Measurements from ENCODE around the gene SPATA13.
A peak's percentile ranks its signal among the peaks of the same experiment; 100 is the strongest.
"Not testable (repeated sequence)": the region's sequence is repeated elsewhere in the genome, so short reads cannot be mapped to it uniquely, and the experiment has no call there.

SPATA13 gene

DNA sequence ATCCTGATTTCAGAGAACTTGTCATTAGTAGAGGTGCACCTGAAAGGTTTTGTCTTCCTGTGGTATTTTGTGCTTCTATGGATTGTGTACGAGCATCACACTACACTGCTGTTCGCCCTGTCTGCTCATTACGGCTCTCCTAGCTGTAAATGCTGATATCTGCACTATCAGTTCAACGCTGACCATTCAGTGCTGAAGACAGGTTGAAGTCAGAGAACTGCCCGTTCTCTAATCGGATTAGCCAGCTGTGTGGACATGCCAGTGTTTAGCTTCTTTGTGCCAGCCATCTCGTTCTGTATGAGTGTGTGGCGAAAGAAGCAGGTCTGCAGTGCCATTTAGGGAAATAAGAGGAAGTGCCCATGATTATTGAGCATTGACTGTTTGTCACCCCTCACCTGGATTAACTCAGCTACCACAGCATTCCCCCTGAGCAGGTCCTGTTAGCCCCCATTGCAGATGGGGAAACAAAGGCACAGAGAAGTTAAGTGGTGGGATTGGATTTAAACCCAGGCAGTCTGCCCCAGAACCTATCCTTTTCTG is 127.3 kb downstream of the SPATA13 start:
- no peak for DNase-seq

DNA sequence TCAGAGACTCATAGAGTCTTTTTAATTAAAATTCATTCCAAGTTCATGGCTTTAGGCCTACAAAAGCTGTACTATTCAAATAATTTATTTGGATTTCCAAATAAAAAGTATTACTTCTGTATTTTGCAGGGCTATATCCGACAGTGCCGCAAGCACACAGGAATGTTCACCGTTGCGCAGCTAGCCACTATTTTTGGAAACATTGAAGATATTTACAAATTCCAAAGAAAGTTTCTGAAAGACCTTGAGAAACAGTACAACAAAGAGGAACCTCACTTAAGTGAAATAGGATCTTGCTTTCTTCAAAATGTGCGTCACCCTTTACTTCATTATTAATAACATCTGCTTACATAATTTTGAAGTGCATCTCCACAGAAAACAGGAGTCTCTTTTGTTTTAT is 128.3 kb downstream of the SPATA13 start:
- peak; percentile 72 for DNase-seq

DNA sequence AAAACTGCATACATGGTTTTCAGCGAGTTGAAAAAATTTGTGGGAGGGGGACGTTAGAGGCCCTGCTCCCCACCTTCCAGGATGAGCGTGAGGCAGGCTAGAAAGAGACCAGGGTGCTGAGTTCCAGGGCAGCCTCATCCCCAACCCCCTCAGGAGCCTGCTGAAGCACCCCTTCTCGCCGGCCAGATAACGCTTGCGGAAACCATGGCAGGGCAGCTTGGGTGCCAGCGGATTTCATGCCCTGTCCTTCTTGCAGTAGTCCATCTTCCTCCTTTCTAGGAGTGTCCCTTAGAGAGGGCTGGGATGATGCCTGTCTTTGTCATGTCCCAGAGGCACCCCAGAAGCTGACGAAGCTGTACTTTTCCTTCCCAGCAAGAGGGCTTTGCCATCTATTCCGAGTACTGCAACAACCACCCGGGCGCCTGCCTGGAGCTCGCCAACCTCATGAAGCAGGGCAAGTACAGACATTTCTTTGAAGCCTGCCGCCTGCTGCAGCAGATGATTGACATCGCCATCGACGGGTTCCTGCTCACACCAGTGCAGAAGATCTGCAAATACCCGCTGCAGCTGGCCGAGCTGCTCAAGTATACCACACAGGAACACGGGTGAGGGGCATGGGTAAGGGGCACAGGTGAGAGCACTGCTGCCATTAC is 129.9 kb downstream of the SPATA13 start:
- DNase-seq, result no peak

DNA sequence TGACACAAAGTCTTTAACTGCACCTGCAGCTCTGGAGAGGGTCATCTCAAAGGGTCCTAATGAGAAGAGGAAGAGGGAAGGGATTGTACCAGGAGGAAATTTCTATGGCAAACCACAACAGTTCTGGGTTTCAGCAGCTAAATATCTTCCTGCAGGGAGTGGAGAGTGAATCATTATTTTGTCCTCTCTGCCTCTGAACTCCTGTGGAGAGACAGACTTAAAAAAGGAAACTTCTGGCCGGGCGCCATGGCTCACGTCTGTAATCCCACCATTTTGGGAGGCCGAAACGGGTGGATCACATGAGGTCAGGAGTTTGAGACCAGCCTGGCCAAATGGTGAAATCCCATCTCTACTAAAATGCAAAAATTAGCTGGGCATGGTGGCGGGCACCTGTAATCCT is 132.0 kb downstream of the SPATA13 start:
- DNase-seq, result no peak

DNA sequence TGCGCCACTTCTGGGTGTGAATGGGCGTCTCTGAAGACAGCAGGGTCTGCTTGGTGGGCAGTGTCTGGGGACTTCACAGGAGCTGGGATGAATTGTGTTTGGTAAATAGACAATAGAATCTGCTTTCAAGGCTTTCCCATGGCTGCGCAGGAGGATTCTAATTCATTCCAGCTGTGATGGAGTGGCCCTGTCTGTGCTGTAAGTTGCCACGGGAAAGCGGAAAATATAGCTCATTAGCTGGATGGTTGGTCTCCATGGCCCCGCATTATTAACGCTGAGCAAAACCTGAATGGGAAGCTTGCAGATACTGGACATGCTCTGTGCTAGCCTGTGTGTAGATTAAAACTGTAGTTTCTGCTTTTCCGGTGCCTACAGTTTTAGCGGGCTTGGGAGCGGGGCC is 133.2 kb downstream of the SPATA13 start:
- no peak for DNase-seq

DNA sequence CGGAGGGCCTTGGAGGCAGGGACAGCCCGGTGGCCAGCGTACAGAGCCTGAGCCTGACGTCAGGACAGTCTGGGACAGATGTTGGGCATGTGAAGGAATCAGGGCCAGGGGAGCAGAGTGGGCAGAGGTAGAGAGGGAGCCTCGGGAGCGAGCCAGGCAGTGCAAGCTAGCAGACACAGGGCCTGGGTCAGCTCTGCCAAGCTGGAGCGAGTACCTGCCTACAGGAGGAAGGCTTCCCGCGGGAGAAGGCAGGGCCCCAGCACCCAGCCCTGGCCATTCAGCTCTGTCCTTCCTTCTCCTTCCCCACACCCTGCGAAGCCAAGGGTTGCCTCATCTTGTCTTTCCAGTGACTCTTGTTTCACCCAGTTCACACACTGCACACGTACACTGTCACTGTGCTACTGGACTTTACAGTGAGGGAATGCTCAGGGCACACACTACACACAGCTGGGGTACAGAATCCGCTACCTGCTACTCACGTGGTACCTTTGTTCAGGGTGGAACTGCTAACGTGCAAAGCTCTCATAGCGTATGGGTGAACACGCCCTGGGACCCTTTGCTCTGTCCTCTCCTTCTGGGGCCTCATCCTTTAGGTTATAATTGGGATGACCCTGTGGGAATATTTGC is 139.1 kb downstream of the SPATA13 start:
- no peak for DNase-seq

DNA sequence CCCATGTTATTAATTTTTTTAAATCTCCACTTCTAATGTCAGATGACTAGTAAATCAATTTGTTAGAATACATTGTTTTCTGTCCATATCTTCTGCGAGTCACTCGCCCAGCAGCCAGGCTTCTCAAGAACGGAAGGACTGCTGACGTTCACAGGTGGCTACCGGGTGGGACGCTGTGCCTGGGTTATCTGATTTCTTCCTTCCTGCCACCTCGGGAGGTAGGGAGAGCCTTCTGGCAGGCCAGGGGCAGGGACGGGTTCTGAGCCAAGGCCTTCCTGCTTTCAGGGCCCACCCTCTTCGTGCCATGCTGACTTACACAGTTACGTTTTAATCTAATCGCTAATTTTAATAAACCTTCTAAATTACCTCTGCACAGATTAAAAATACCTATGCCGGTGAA is 140.9 kb downstream of the SPATA13 start:
- no peak for DNase-seq

DNA sequence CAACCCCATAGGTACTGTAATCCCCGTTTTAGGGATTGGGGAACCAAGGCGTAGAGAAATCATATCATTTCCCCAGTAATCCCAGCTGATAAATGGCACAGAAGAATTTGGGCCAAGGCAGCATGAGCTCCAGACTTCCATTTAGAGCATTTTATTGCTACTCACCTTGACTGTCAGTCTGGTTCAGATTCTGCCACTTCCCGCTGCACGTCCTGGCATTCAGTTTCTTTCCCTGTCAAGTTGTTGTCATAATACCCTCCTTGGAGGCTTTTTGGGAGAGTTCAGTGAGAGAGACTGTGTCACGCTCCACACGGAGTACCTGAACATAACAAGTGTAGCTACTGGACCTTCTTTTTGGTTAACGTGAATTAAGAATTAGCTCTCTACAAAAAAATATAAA is 141.4 kb downstream of the SPATA13 start:
- no peak for DNase-seq

DNA sequence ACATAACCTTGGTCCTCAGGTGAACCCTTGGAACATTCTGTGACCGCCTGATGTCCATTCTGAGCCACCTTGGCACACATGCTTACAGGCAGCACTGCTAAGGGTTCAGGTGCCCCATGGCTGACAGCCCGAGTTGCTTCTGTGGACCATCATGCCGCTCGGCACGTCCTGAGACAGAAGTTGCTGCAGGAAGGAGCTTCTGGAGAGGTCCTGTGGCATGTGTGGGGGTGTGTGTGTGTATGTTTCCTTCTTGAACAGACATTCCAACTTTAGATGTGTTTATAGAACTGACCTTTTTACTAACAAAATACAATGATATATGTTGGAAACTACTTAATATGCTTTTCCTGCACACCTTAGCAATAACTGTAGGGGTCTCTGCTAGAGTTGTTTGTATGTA is 144.1 kb downstream of the SPATA13 start:
- DNase-seq, result no peak

DNA sequence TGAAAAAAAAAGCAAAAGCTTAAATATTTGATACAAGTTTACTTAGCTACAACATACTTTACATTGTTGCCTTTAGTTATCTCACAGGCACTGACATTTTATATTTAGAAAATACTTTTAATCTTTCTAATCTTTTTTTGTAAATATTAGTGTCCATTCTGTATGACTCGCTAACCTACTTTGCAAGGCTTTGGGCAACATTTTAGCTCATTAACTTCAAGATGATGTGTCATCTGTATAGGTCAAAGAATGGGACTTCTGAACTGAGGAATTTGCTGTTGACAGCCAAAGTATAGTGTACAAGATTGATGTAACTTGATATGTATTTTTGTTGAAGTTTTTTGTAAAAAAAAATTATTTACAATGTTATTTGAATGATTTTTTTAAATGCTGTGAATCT is 146.1 kb downstream of the SPATA13 start:
- no peak for DNase-seq

DNA sequence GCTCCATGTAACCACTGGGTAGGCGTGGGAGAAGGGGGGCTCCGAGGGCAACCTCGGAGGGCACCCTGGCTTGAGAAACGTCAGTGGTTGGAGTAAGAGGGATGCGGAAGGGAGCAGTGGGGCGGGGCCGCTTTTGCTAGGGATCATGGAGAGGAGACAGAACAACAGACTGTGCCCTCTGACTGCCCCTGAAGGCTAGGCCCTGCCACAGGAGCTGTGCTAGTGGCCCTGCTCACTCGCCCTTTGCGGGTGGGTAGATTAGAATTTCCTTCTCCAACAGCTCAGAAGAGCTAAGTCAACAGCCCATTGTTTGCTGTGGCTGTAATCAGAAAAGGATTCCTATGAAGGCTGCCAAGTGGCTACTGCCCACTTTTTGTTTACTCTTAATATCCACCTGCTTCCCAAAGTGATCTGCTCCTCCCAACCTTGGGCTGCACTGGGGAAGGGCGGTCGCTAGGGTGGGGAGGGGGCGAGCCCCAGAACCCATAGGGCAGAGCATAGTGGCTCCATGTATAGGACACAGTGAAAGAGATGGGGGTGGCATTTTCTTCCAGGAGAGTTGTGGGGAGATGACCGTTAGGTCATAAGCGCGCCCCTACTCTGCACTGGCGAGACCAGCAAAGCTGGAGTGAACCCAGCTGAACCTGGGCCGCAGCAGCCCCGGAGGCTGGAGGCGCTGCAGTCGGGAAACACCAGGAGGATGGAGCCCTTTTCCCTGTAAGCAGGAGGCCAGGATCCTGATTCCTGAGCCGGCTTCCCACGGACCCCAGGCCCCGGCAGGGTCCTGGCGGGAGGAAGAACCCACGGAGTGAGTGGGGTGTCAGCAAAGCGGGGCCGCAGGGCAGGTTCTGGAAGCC is 146.9 kb downstream of the SPATA13 start:
- no peak for DNase-seq

DNA sequence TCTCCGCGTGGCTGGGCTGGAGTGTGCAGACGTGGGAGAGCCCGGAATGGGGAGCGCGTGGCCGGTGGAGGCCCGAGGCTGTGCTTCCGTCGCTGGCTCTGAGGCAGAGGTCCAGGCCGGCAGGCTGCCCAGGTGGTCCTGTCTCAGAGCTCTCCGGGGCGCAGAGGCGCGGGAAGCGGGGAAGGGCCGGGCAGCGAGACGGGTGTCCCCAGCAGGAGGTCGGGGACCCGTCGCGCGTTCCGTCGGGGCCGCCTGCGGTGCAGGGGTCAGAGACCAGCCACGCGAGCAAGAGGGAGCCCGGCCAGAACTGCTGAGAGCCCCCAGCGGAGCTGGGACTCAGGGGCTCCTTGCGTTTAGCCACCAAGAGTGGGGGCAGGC is 147.5 kb downstream of the SPATA13 start:
- DNase-seq, result no peak

DNA sequence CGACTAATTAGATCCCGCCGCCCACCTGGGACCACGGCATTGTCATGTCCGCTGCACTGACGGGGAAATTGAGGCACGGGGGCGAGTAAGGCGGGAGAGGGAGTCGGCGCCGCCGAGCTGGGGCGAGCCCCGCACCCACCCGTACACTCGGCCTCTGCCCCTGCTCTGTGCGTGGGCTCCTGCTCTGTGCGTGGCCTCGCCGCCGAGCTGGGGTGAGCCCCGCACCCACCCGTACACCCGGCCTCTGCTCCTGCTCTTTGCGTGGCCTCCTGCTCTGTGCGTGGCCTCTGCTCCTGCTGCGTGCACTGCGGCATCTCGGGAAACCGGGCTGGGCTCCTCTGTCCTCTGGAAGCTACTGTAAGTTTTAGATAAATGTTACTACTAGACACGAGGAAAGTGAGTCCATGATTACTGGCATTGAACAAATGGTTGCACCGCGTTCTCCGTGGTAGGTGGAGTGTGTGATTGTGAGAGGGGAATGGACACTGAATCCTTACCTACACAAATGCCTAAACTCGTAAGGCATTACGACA is 148.0 kb downstream of the SPATA13 start:
- DNase-seq, result no peak

DNA sequence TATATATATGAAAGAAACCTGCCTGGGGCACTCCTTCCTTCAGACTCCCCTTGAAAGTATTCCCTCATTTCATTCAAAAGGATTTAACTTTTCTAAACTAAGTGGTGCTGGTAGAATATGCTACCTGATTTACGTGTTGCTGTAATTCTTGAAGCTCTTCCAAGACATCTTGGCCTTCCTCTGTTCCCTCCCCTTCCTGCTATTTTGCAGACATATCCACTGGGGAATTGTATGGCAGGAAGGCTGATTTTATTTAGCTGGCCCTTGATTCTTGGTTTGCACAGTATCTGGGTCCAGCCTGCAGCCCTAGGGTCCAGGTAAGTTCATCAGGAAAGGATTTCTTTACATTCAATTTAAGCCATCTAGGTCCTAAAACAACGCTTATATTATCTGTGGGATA is 148.8 kb downstream of the SPATA13 start, which contains the start of gene C1QTNF9:
C1QTNF9 (plus strand) TSS at position 281 of the 400 bp plus-strand sequence. CDS start 6,424 bp downstream, outside the sequence.
- DNase-seq, result not testable (repeated sequence)

DNA sequence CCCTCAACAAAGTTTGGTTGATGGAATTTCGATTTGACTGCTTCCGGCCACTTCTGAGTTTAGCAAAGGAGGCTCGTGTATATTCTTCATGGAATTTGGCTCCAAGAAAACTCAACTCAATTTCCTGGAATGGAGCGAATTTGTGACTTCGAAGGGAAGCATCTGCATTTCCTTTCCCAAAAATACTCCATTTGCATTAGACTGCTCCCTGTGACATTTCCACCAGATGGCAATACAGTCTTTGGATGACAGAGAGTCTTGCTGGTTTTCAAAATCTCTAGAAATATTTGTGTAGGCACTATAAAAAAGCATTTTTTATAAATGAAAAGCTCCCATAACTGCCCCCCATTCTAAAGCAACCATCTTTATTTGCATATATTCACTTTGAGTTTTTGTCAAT is 152.9 kb downstream of the SPATA13 start:
- no peak for DNase-seq

DNA sequence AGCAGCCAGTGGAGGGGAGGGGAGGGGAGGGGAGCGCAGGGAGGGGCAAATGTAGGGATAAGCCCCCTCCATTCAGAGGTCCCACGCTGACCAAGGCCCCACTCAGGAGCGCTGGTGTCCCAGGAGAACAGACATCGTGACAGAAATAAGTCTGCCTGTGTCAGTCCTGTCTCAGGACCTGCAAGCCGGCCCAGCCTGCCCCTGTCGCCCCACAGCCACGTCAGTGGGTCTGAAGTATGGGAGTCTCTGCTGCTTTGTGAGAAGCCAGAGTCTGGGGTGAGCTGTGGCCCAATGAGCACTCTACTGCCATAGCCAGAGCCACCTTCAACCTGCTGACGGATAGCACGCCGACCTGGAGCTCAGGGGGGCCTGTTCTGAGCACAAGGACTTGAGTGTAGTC is 157.3 kb downstream of the SPATA13 start:
- DNase-seq, result not testable (repeated sequence)

DNA sequence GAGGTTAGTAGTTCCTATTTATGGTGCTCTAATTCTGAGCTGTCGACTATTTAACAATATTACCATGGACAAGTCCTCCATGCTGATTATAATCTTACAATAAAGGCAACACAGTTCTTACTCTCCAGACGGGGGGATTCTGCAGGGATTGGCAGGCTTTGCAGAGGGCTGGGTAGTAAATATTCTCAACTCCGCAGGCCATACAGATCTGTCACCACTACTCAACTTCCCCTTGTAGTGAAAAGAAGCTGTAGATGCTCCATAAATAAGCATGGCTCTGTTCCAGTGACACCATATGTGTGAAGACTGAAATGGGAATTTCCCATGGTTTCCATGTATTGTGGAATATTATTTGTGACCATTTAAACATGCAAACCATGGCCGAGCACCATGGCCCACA is 158.4 kb downstream of the SPATA13 start:
- not testable (repeated sequence) for DNase-seq

DNA sequence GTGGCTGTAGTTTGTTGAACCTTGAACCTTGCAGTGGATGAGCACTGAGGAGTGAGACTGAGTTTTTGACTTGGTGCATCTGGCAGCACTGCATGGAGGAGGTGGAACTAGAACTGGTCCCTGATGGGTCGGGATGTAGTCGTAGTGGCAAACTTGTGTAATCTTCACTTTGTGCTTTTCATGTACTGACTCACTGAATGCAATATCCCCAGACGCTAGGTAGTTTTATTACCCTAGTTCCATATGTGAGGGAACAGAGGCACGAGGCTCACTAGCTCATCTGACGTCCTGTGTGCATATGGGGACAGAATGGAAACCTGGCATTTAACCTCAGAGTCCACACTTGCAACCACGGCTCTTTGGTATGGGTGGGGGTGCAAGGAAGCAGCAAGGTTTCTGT is 159.1 kb downstream of the SPATA13 start:
- not testable (repeated sequence) for DNase-seq

DNA sequence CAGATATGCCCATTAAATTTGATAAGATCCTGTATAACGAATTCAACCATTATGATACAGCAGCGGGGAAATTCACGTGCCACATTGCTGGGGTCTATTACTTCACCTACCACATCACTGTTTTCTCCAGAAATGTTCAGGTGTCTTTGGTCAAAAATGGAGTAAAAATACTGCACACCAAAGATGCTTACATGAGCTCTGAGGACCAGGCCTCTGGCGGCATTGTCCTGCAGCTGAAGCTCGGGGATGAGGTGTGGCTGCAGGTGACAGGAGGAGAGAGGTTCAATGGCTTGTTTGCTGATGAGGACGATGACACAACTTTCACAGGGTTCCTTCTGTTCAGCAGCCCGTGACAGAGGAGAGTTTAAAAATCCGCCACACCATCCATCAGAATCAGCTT is 160.9 kb downstream of the SPATA13 start:
- not testable (repeated sequence) for DNase-seq

DNA sequence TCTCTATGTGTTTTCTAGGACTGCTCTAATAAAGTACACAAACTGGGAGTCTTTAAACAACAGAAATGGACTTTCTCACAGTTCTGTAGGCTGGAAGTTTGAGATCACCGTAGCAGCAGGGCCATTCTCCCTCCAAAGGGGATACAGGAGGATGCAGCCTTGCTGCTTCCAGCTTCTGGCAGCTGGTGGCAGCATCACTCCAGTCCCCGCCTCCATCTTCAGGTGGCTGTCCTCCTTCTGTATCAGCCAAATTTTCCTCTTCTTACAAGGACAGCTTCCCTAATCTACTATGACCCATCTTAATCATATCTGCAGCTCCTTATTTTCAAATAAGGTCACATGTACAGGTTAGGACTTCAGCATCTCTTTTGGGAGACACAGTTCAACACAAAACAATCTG is 161.9 kb downstream of the SPATA13 start:
- not testable (repeated sequence) for DNase-seq

DNA sequence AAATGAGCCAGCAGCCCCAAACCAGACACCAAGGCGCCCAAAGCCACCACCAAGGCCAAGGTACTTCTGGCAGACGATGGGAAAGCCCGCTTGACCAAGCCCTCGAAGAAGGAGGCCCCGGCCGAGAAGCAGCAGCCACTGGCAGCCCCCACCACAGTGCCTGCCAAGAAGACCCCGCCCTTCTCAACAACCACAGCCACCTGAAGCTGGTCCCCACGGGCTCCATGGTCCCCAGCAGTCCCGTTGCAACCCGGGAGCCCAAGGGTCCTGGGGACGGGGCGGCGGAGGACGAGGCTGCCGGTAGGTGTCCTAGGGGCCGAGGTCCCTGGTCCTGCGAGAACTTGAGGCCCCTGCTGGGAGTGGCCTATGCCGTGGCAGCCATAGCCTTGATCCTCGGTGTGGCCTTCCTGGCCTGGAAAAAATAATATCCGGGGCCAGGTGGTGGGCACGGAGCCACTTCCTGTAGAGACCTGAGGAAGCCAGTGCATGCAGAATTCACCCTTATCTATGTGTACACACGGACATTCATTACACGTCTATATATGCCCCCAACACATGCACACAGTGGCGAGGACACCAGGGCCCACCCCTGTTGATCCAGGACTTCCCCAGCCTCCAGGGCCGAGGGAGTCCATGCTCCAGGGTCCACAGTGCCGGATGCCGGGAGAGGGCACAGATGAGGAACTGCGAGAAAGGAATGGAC is 162.7 kb downstream of the SPATA13 start:
- no peak for DNase-seq

DNA sequence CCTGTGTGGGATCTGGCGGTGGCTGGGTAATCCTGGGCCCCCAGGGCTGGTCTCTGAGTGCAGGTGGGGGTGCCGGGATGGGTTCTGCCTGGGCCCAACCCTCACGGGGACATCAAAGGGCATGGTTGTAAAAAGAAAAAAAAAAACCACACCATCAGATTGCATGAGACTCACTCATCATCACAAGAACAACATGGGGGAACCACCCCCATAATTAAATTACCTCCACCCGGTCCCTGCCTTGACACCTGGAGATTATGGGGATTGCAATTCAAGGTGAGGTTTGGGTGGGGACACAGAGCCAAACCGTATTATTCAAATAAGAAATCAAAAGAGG is 163.2 kb downstream of the SPATA13 start:
- no peak for DNase-seq

DNA sequence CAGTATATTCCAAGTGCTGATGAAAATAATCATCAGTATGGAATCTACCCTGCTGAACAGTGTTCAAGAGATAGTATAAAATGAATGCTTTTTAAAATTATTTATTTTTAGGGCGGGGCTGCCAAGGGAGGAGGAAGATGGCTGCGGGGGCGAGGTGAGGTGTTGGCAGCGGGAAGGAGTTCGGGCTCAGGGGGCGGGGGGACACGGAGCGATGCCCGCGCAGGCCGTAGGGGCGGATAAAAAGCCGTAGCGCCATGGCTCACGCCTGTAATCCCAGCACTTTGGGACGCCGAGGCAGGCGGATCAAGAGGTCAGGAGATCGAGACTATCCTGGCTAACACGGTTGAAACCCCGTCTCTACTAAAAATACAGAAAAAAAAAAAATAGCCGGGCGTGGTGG is 167.1 kb downstream of the SPATA13 start:
- DNase-seq, result not testable (repeated sequence)
